OCI-LY3 (cell line): ENCODE data around the gene POLH.

Experiments used
- H2AFZ ChIP-seq: fragments of 200-600, 300-600 bp; shearing (Covaris generic); 2 replicates; pipeline ENCODE4 v1.6.0; 2014; ENCODE audit warnings: antibody characterized with exemption, low read depth, low read length
- H3K27ac ChIP-seq: fragments of 200-600, 300-600 bp; sonication (generic); 2 replicates; pipeline ENCODE4 v1.5.1; 2014; ENCODE audit warnings: mild to moderate bottlenecking, low read length, moderate library complexity, mixed read lengths
- H3K27me3 ChIP-seq: fragments of 200-600, 300-600 bp; sonication (generic); 2 replicates; pipeline ENCODE4 v1.6.1; 2014; ENCODE audit warnings: low read depth, low read length, mixed read lengths
- H3K36me3 ChIP-seq: fragments of 200-600, 300-600 bp; sonication (generic); replicated peaks from 2 replicates; pipeline ENCODE3; 2014; ENCODE audit warnings: low read depth, low read length, mixed read lengths
- H3K4me1 ChIP-seq: fragments of 300-600, 200-600 bp; sonication (generic); 2 replicates; pipeline ENCODE4 v1.6.1; 2014; ENCODE audit warnings: low read length, mixed read lengths
- H3K4me2 ChIP-seq: fragments of 200-600, 300-600 bp; sonication (generic); 2 replicates; pipeline ENCODE4 v1.6.1; 2014; ENCODE audit warnings: low read length, mixed read lengths
- H3K4me3 ChIP-seq: fragments of 300-600, 200-600 bp; sonication (generic); 2 replicates; pipeline ENCODE4 v1.5.1; 2014; ENCODE audit warnings: antibody characterized with exemption, mild to moderate bottlenecking, low read length, moderate library complexity
- H3K79me2 ChIP-seq: fragments of 300-600, 200-600 bp; shearing (Covaris generic); 2 replicates; pipeline ENCODE4 v1.6.1; 2014; ENCODE audit warnings: mild to moderate bottlenecking, low read length, mixed read lengths
- H3K9ac ChIP-seq: fragments of 300-600, 200-600 bp; shearing (Covaris generic); 2 replicates; pipeline ENCODE4 v1.6.0; 2014; ENCODE audit warnings: mild to moderate bottlenecking, low read length, moderate library complexity
- H3K9me3 ChIP-seq: fragments of 200-600, 300-600 bp; shearing (Covaris generic); 2 replicates; pipeline ENCODE4 v1.6.1; 2014; ENCODE audit warnings: low read length, mixed read lengths; ENCODE audit not compliant: insufficient read depth
- H4K20me1 ChIP-seq: fragments of 200-600, 300-600 bp; sonication (generic); 2 replicates; pipeline ENCODE4 v1.6.1; 2016; ENCODE audit warnings: low read length, mixed read lengths; ENCODE audit not compliant: insufficient read depth
- EZH2phosphoT487 ChIP-seq: fragments of 200-600 bp; shearing (Covaris generic); IDR thresholded peaks from 2 replicates; pipeline ENCODE4 v1.6.1; 2018; ENCODE audit warnings: antibody characterized with exemption, mixed run types, low read depth
- TF ChIP-seq, protein P1 (sequence below): fragments of 200-600, 300-600 bp; sonication (generic); IDR thresholded peaks from 2 replicates; pipeline ENCODE4 v1.5.1; 2014; ENCODE audit warnings: antibody characterized with exemption, low read length, low read depth

POLH gene

DNA sequence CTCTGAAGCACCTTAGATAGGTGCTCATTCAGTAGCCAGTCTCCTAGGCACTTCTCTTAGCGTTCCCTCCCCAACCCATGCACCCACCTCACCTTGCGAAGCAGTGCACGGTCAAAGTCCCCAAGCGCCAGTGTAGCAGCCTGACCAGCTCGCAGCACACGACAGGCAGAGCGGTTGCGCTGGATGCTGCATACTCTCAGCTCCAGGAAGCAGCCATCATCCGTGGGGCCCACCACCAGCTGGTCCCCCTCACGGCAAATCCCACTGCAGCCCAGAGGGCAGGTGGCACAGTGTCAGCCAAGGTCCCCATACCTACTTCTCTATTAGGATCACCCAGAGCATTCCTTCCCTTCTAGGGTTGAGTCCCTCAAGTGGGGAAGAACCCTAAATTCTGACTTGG, 46.6 kb downstream of the POLH start:
- H4K20me1 ChIP-seq = no peaks in the 10 kb centered on the region
- no peak overlapping the region for H3K9ac ChIP-seq
- H3K4me2 ChIP-seq = no peak overlapping the region
- H3K27me3 ChIP-seq = no peaks in the 10 kb centered on the region
- H3K36me3 ChIP-seq = peaks cover 77% of the 10 kb centered on the region
- H3K27ac ChIP-seq = no peak overlapping the region
- TF ChIP-seq EZH2phosphoT487 = no peak
- TF ChIP-seq, protein P1, sequence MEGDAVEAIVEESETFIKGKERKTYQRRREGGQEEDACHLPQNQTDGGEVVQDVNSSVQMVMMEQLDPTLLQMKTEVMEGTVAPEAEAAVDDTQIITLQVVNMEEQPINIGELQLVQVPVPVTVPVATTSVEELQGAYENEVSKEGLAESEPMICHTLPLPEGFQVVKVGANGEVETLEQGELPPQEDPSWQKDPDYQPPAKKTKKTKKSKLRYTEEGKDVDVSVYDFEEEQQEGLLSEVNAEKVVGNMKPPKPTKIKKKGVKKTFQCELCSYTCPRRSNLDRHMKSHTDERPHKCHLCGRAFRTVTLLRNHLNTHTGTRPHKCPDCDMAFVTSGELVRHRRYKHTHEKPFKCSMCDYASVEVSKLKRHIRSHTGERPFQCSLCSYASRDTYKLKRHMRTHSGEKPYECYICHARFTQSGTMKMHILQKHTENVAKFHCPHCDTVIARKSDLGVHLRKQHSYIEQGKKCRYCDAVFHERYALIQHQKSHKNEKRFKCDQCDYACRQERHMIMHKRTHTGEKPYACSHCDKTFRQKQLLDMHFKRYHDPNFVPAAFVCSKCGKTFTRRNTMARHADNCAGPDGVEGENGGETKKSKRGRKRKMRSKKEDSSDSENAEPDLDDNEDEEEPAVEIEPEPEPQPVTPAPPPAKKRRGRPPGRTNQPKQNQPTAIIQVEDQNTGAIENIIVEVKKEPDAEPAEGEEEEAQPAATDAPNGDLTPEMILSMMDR = no peak
- H3K4me1 ChIP-seq = peaks cover 1% of the 10 kb centered on the region; the same call in 1 of the 2 replicates
- no peak overlapping the region for H2AFZ ChIP-seq
- no peak overlapping the region for H3K4me3 ChIP-seq
- H3K79me2 ChIP-seq = peaks cover 9% of the 10 kb centered on the region
- no peaks in the 10 kb centered on the region for H3K9me3 ChIP-seq

DNA sequence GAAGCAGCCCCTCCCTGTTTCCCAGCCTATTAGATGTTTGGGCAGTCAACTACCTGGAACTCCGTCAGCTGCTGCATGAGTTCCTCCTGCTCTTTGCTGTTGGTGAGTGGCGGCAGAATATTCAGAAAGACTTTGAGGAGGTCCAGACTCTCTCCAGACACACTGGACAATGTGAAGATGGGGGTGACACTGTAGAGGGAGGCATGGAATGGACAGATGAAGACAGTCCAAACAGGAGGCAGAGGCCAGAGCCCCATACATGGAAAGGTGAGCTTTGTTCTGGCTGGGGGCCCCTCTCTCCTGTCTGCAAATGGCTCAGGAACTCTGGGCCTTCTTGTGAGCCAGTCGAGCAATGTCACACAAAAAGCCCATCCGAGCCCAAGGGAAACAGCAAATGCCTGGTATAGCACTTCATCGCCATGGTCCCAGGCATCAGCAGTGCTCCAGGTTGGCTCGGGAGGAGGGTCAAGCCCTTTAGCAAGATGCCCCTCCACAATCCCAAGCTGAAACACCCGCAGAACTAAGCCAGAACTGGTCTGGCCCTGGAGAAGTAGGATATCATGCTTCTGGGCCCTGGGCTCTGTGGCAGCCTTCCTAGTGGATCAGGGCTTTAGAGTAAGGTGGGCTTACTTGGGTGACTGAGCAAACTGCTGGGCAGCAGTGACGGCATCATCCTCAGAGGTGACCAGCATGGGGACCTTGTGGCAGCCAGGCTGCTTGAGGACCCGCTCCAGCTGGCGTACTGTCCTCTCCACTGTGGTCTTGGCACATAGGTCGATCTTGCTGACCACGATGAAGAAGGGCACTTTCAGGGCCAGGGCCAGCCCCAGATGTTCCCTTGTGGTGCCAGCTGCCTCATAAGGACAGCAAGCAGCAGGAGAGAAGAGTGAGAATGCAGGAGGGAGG, 48.1 kb downstream of the POLH start:
- Histone ChIP-seq H3K79me2 (peaks cover 21% of the 10 kb centered on the region), H3K4me1 (peaks cover 6% of the 10 kb centered on the region; the same call in 1 of the 2 replicates), H3K9me3 (no peaks in the 10 kb centered on the region), H3K27me3 (no peaks in the 10 kb centered on the region), H3K4me3 (no peak overlapping the region), H2AFZ (no peak overlapping the region), H3K4me2 (no peak overlapping the region), H3K9ac (no peak overlapping the region), H3K36me3 (peaks cover 76% of the 10 kb centered on the region), H4K20me1 (no peaks in the 10 kb centered on the region), H3K27ac (no peak overlapping the region)
- TF ChIP-seq EZH2phosphoT487 = no peak
- TF ChIP-seq, protein P1 = no peak

DNA sequence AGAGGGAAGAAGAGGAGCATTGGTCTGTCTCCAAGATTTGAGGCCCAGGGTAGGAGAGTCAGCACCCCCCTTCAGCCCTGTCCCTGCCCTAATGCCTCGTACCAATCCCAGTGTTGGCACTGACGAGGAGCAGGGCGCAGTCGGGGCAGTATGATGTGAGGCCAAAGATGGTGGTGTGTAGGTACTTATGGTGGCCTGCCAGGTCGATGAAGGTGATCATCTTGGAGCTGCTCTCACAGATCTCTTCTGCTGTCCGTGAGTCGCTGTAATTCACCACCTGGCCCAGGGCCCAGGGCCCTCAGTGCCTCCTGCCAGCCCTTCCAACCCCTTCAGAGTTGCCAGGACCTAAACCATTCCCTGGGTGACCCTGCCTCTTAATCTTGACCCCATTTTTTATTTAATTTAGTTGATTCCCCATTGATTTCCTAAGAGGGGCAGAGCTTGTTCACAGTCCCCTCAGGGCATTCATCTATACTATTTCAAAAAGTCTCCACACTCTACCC, 48.9 kb downstream of the POLH start:
- H3K36me3 ChIP-seq = peaks cover 69% of the 10 kb centered on the region
- no peaks in the 10 kb centered on the region for H3K27me3 ChIP-seq
- no peak overlapping the region for H3K9ac ChIP-seq
- peaks cover 21% of the 10 kb centered on the region for H3K79me2 ChIP-seq
- TF ChIP-seq, protein P1 = no peak
- no peak for TF ChIP-seq EZH2phosphoT487
- no peak overlapping the region for H3K27ac ChIP-seq
- H3K4me2 ChIP-seq = no peak overlapping the region
- no peaks in the 10 kb centered on the region for H4K20me1 ChIP-seq
- no peaks in the 10 kb centered on the region for H3K9me3 ChIP-seq
- no peak overlapping the region for H2AFZ ChIP-seq
- no peak overlapping the region for H3K4me3 ChIP-seq
- H3K4me1 ChIP-seq = peaks cover 6% of the 10 kb centered on the region; the same call in 1 of the 2 replicates

DNA sequence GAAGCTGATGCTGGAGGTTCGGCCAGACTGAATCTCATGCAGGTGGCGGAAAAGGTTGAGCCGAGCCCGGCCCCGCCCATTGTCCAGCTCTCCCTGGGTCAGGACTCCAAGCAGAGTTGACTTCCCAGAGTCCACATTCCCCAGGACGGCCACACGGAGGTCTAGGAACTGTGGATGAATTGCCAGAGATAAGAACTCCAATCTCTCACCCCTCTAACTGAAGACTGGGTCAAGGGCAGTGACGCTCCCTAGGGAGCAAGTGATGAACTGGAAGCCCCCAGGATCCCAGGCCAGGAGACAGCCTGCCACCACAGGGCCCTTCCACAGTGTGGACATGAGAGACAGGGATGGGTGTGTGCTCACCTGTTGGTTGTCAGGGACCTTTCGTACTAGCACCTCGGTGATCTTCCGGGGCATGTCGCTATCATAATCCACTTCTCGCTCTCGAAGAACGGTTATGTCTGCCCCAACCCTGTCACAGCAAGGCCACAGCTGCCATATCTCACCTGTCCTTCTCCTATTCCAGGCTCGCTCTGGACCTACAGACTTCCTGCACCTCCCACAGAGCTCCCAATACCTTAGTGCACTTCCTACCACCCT, 49.5 kb downstream of the POLH start:
- no peaks in the 10 kb centered on the region for H4K20me1 ChIP-seq
- no peak overlapping the region for H3K27ac ChIP-seq
- H3K36me3 ChIP-seq = peaks cover 65% of the 10 kb centered on the region
- H2AFZ ChIP-seq = no peak overlapping the region
- no peaks in the 10 kb centered on the region for H3K27me3 ChIP-seq
- no peaks in the 10 kb centered on the region for H3K9me3 ChIP-seq
- peaks cover 21% of the 10 kb centered on the region for H3K79me2 ChIP-seq
- TF ChIP-seq, protein P1 = no peak
- TF ChIP-seq EZH2phosphoT487 = no peak
- H3K4me3 ChIP-seq = no peak overlapping the region
- H3K4me2 ChIP-seq = no peak overlapping the region
- H3K4me1 ChIP-seq = peaks cover 10% of the 10 kb centered on the region
- no peak overlapping the region for H3K9ac ChIP-seq
